ENCODE results near the gene RPH3AL.

DNA sequence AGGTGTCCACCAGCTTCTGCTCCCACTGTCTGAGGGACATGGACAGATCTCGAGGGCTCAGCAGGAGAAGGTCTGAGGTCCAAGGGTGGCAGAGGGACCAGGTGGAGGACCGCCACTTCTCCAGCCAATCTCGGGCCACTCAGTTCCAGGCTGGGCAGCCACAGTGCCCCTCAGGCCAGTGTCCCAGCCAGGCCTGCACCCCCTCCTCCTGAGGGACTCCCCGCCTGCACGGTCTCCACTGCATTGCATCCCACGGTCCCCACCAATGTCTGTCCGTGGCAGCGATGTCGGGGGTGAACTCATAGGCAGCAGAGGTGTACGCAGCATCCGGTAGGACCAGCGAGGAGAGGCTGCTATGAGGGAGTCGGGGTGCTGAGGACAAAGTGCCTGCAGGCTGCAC is 107.0 kb downstream of the RPH3AL start:
- TF ChIP-seq EZH2 (IDR thresholded peaks at IDR 0.05; ENCODE audit: low read depth, low read length, severe bottlenecking) (no peak), CREB1 (IDR thresholded peaks at IDR 0.05) (no peak), CEBPB (IDR thresholded peaks at IDR 0.05; ENCODE audit: low read depth, low read length) (no peak), E2F6 (IDR thresholded peaks at IDR 0.05) (no peak), JUN (IDR thresholded peaks at IDR 0.05; ENCODE audit: low read depth, low read length) (no peak), TAF1 (IDR thresholded peaks at IDR 0.05; ENCODE audit: low read depth, low read length) (no peak)
- TF ChIP-seq, protein P1, sequence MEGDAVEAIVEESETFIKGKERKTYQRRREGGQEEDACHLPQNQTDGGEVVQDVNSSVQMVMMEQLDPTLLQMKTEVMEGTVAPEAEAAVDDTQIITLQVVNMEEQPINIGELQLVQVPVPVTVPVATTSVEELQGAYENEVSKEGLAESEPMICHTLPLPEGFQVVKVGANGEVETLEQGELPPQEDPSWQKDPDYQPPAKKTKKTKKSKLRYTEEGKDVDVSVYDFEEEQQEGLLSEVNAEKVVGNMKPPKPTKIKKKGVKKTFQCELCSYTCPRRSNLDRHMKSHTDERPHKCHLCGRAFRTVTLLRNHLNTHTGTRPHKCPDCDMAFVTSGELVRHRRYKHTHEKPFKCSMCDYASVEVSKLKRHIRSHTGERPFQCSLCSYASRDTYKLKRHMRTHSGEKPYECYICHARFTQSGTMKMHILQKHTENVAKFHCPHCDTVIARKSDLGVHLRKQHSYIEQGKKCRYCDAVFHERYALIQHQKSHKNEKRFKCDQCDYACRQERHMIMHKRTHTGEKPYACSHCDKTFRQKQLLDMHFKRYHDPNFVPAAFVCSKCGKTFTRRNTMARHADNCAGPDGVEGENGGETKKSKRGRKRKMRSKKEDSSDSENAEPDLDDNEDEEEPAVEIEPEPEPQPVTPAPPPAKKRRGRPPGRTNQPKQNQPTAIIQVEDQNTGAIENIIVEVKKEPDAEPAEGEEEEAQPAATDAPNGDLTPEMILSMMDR (IDR thresholded peaks at IDR 0.05; ENCODE audit: control extremely low read depth in 1 of 3, insufficient read depth in 1 of 3, low read depth in 1 of 3, low read length in 3 of 3): no peak

Data from H1 (cell line).